A549 (cell line): Measurements from ENCODE around the gene TJP3.

ENCODE experiments used
- BHLHE40 ChIP-seq: IDR thresholded peaks from 2 replicates; pipeline ENCODE4 v1.6.1; 2012; ENCODE audit warnings: low read depth, low read length, inconsistent platforms
- CEBPB ChIP-seq, 2 experiments: fragments of >200 bp in 1 of 2; sonication (Bioruptor Twin) in 1 of 2; formaldehyde crosslinking in 1 of 2; IDR thresholded peaks; 2 replicates each; pipeline ENCODE4 v1.6.1; 2012 to 2016
- E2F6 ChIP-seq: IDR thresholded peaks from 2 replicates; pipeline ENCODE4 v1.6.1; 2012; ENCODE audit warnings: low read depth, borderline replicate concordance
- EP300 ChIP-seq, 2 experiments: fragments of >200 bp; sonication (Bioruptor Twin); formaldehyde crosslinking; IDR thresholded peaks; 2 replicates in 1 of 2; 3 replicates in 1 of 2; pipeline ENCODE4 v1.6.1; 2016 to 2017
- FOSL2 ChIP-seq, 2 experiments: fragments of 450-650 bp in 1 of 2; fragments of >200 bp in 1 of 2; sonication (Bioruptor Twin) in 1 of 2; formaldehyde crosslinking; IDR thresholded peaks; 2 replicates each; pipeline versions ENCODE4 v1.5.0 to v1.6.1; 2016 to 2020; ENCODE audit warnings: mild to moderate bottlenecking in 1 of 2, moderate library complexity in 1 of 2
- POLR2A ChIP-seq: IDR thresholded peaks from 2 replicates; pipeline ENCODE4 v1.6.1; 2012; ENCODE audit warnings: mild to moderate bottlenecking, low read length
- POLR2AphosphoS2 ChIP-seq: conservative IDR thresholded peaks from 2 replicates; pipeline ENCODE4 v1.6.1; 2012; ENCODE audit warnings: low read length, improper control_type of control experiment, inconsistent platforms
- TF ChIP-seq, protein P1 (sequence below): IDR thresholded peaks from 2 replicates; pipeline ENCODE4 v1.6.1; 2012
- TF ChIP-seq, protein P2 (sequence below): fragments of >200 bp; sonication (Bioruptor Twin); formaldehyde crosslinking; IDR thresholded peaks from 3 replicates; pipeline ENCODE4 v1.5.1; 2016

DNA sequence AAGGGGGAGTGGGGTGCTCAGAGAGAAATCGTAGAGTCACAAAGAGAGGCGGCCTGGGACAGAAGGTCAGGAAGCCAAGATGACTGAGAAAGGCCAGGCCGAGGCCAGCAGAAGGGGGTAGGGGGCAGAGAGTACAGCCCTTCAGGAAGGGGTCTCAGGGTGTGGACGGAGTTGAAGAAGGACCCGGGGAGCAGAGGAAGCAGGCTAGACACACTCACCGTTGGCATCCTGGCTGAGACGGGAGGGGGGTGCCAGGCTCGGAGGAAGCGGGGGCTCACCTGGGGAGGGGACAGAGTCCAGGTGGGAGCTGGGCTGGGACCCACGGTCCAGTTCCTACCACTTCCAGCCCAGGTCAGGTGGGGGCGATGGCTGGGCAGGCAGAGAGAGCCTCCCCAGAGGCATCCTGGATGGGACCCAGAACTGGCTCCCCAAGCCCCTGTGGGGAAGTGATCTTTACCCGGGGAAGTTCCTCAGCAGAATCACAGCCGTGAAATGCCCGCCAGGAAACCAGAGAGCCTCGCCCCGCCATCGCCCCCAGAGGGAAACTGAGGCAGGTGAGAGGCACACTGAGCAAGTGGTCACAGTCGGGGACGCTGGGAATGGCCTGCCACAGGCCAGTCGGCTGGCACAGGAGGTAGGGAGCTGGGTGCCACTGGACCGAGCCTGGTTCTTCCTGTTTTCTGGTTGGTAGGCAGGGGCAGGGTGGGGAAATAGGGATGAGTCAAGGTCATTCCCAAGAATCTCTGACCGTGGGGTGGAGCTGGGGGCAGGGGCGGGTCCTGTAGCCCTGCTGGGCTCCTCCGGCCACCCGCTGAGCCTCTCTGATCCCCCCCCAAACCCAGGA, 76.6 kb downstream of the TJP3 start:
- TF ChIP-seq, protein P1, sequence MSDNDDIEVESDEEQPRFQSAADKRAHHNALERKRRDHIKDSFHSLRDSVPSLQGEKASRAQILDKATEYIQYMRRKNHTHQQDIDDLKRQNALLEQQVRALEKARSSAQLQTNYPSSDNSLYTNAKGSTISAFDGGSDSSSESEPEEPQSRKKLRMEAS = no peak
- TF ChIP-seq FOSL2 (IDR thresholded peaks at IDR 0.05) (no peak), FOSL2 (CRISPR knock-in tag; IDR thresholded peaks at IDR 0.05) (no peak), POLR2A (no peak), E2F6 (no peak), EP300 (IDR thresholded peaks at IDR 0.05) (no peak), POLR2AphosphoS2 (no peak), BHLHE40 (no peak), CEBPB (IDR thresholded peaks at IDR 0.05) (no peak)
- TF ChIP-seq, protein P2, sequence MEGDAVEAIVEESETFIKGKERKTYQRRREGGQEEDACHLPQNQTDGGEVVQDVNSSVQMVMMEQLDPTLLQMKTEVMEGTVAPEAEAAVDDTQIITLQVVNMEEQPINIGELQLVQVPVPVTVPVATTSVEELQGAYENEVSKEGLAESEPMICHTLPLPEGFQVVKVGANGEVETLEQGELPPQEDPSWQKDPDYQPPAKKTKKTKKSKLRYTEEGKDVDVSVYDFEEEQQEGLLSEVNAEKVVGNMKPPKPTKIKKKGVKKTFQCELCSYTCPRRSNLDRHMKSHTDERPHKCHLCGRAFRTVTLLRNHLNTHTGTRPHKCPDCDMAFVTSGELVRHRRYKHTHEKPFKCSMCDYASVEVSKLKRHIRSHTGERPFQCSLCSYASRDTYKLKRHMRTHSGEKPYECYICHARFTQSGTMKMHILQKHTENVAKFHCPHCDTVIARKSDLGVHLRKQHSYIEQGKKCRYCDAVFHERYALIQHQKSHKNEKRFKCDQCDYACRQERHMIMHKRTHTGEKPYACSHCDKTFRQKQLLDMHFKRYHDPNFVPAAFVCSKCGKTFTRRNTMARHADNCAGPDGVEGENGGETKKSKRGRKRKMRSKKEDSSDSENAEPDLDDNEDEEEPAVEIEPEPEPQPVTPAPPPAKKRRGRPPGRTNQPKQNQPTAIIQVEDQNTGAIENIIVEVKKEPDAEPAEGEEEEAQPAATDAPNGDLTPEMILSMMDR = no peak
